Measurements from ENCODE around the gene LGALSL. TPM values are rescaled to one million over a fixed set of nuclear protein-coding genes. Genes with fewer than 3 reads are reported as not detected.

The LGALSL gene
- total RNA-seq, 1 donor from 2014 or later = 7.4 TPM

DNA sequence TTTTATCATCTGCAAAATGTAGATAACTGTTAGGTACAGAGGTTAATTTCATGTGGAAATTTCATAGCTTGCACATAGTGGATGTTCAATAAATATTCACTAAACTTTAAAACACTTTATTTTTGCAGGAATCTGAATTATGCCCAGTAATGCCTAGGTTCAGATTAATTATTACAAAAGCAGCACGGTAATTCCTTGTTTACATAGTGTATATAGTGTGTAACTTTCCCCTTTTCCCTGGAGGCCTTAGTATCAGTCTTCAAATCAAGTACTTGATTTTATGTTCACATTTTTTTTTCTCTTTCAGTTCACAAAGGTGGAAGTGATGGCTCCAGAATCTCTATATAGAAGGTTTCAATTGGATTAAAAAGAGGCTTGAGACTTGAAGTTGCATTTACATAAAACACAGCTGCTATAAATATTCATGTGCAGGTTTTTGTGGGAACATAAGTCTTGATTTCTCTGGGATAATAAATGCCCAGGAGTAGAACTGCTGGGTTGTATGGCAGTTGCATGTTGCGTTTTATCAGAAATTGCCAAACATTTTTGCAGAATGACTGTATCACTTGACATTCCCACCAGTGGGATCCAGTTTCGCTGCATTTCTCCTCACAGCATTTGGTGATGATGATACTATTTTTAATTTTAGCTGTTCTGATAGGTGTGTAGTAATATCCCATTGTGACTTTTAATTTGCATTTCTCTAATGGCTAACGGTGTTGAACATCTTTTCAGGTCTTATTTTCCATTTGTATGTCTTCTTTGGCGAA lies 27.6 kb upstream of the LGALSL start:
- TF ChIP-seq, protein P1, sequence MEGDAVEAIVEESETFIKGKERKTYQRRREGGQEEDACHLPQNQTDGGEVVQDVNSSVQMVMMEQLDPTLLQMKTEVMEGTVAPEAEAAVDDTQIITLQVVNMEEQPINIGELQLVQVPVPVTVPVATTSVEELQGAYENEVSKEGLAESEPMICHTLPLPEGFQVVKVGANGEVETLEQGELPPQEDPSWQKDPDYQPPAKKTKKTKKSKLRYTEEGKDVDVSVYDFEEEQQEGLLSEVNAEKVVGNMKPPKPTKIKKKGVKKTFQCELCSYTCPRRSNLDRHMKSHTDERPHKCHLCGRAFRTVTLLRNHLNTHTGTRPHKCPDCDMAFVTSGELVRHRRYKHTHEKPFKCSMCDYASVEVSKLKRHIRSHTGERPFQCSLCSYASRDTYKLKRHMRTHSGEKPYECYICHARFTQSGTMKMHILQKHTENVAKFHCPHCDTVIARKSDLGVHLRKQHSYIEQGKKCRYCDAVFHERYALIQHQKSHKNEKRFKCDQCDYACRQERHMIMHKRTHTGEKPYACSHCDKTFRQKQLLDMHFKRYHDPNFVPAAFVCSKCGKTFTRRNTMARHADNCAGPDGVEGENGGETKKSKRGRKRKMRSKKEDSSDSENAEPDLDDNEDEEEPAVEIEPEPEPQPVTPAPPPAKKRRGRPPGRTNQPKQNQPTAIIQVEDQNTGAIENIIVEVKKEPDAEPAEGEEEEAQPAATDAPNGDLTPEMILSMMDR (IDR thresholded peaks at IDR 0.05) = no peak
- H3K4me1 Mint-ChIP-seq (ENCODE audit: unreplicated experiment) = peaks cover 15% of the 10 kb centered on the region
- H3K9me3 Mint-ChIP-seq (ENCODE audit: unreplicated experiment) = peaks cover 5% of the 10 kb centered on the region
- no peak for DNase-seq (ENCODE audit: extremely low spot score, unreplicated experiment)
- no peaks in the 10 kb centered on the region for H3K36me3 Mint-ChIP-seq (ENCODE audit: unreplicated experiment)
- no peak overlapping the region for H3K27ac Mint-ChIP-seq (ENCODE audit: unreplicated experiment)
- H3K27me3 Mint-ChIP-seq (ENCODE audit: unreplicated experiment) = peaks cover 18% of the 10 kb centered on the region
- no peak overlapping the region for H3K4me3 Mint-ChIP-seq (ENCODE audit: unreplicated experiment)

DNA sequence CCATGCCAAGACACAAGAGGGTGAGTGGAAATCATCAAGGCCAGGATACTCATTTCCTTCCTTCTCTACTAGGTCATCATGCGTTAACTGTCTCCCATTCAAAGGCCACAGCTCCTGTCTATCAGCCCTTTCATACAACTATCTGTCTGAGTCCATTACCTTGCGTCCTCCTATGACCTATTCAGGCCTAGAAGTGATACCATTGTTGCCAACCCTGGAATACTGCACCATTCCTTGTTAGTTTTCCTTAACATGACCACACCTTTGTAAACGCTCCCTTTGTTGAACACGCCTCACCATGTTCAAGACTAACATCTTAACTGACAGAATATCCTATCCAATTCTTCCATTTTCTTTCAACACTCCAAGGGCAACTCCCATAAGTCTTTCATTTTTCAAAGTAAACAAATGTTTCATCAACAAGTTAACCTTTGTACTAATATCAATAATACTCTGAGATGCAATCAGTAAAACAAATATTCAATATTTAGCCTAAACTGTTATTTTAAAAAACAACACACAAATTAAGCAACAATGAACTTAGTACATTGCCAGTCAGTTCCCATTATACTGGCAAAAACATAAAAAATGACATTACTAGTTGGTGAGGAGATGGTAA lies 19.8 kb upstream of the LGALSL start:
- TF ChIP-seq, protein P1 (IDR thresholded peaks at IDR 0.05) = no peak
- H3K9me3 Mint-ChIP-seq (ENCODE audit: unreplicated experiment) = peaks cover 5% of the 10 kb centered on the region
- no peak overlapping the region for H3K27ac Mint-ChIP-seq (ENCODE audit: unreplicated experiment)
- no peak for DNase-seq (ENCODE audit: extremely low spot score, unreplicated experiment)
- H3K27me3 Mint-ChIP-seq (ENCODE audit: unreplicated experiment) = peaks cover 46% of the 10 kb centered on the region
- H3K36me3 Mint-ChIP-seq (ENCODE audit: unreplicated experiment) = no peaks in the 10 kb centered on the region
- peaks cover 4% of the 10 kb centered on the region for H3K4me1 Mint-ChIP-seq (ENCODE audit: unreplicated experiment)
- H3K4me3 Mint-ChIP-seq (ENCODE audit: unreplicated experiment) = no peak overlapping the region

DNA sequence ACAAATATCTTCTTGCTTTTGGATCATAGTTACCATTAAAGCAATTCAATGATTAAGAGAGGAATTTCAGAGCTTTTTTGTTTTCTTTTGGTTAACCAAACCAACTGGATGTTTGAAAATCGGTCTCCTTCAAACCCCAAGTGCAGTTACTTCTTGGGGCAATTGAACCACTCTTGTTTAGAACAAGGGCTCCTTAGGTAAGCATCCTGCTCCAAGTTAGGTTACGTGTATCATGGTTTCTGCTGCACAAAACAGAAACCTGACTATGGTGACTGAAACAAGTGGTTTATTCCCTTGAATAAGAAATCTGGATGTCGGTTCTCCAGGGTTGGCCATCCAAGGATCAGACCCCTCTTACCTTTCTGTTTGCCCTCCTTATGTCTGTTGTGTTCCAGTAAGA lies 16.1 kb upstream of the LGALSL start:
- H3K27ac Mint-ChIP-seq (ENCODE audit: unreplicated experiment) = no peak overlapping the region
- H3K36me3 Mint-ChIP-seq (ENCODE audit: unreplicated experiment) = no peaks in the 10 kb centered on the region
- H3K4me3 Mint-ChIP-seq (ENCODE audit: unreplicated experiment) = no peak overlapping the region
- TF ChIP-seq, protein P1 (IDR thresholded peaks at IDR 0.05) = no peak
- H3K27me3 Mint-ChIP-seq (ENCODE audit: unreplicated experiment) = peaks cover 43% of the 10 kb centered on the region
- H3K4me1 Mint-ChIP-seq (ENCODE audit: unreplicated experiment) = no peaks in the 10 kb centered on the region
- H3K9me3 Mint-ChIP-seq (ENCODE audit: unreplicated experiment) = no peaks in the 10 kb centered on the region
- DNase-seq (ENCODE audit: extremely low spot score, unreplicated experiment) = no peak

DNA sequence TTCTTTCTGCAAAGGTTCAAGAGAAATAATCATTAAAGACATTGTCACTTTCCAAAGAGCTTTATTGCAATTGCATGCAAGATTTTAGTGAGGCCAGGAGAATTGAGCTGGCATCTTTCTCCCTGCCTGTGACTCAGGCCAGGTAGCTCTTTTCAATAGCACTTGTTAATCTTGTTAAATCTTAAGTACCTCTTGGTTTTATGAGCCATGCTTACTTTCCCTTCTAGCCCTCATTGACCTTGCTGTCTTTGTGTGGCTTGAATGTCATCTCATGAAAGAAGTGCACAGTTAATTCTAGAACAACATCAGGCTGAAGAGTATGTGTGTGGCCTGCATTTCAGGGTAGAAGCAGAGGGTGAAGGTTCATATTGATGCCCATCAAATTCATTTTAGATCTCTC lies 14.8 kb upstream of the LGALSL start:
- Mint-ChIP-seq H3K9me3 (ENCODE audit: unreplicated experiment) (no peaks in the 10 kb centered on the region), H3K27ac (ENCODE audit: unreplicated experiment) (no peak overlapping the region), H3K36me3 (ENCODE audit: unreplicated experiment) (no peaks in the 10 kb centered on the region), H3K4me1 (ENCODE audit: unreplicated experiment) (no peaks in the 10 kb centered on the region), H3K27me3 (ENCODE audit: unreplicated experiment) (peaks cover 47% of the 10 kb centered on the region), H3K4me3 (ENCODE audit: unreplicated experiment) (no peak overlapping the region)
- no peak for DNase-seq (ENCODE audit: extremely low spot score, unreplicated experiment)
- TF ChIP-seq, protein P1 (IDR thresholded peaks at IDR 0.05) = no peak

DNA sequence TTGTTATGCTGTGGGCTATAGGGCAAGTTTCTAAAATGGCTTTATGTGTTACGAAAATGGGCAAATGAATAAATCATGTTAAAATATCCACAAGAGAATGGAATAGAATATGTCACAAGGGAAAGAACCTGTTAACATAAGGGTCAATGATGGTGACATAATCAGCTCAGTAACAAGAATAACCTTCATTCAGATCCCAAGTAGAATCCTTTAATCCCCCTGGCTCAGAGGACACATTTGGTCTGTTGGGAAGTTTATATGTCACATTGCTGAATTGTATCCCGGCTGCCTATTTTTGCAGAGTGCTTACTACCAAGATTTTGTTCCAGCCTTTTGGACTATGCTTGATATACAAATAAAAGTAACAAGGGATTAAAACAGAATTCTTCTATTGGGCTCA lies 13.1 kb upstream of the LGALSL start:
- no peak overlapping the region for H3K4me3 Mint-ChIP-seq (ENCODE audit: unreplicated experiment)

More for the DNA sequence above, 13.1 kb upstream of the LGALSL start:
- Mint-ChIP-seq H3K36me3 (ENCODE audit: unreplicated experiment) (no peaks in the 10 kb centered on the region), H3K27ac (ENCODE audit: unreplicated experiment) (no peak overlapping the region), H3K4me1 (ENCODE audit: unreplicated experiment) (no peaks in the 10 kb centered on the region), H3K9me3 (ENCODE audit: unreplicated experiment) (no peaks in the 10 kb centered on the region), H3K27me3 (ENCODE audit: unreplicated experiment) (peaks cover 47% of the 10 kb centered on the region)
- DNase-seq (ENCODE audit: extremely low spot score, unreplicated experiment) = no peak
- TF ChIP-seq, protein P1 (IDR thresholded peaks at IDR 0.05) = no peak
